ENCODE results near the gene FXYD5. TPM values are rescaled to one million over a fixed set of nuclear protein-coding genes. Genes with fewer than 3 reads are reported as not detected.

FXYD5 gene
- total and polyA plus RNA-seq, 9 of the 15 experiments (the other 6 are each of a cell fraction or from before 2014, with no cell fraction given): 104 to 537 (median 174) TPM

GRCh38 chr19:35165200-35166058, 10.9 kb downstream of the FXYD5 start:
- WGBS (ENCODE audit: insufficient coverage, low coverage, missing lambda C conversion rate): 22% methylated on average over 5 of the region's 5 CpGs
- TF ChIP-seq BCLAF1 (IDR thresholded peaks at IDR 0.05; ENCODE audit: borderline replicate concordance in 1 of 2, control insufficient read depth in 1 of 2, low read depth in 2 of 2, low read length in 1 of 2) (no peak), HDAC1 (IDR thresholded peaks at IDR 0.05) (peak in 1 of 2 experiments; percentile 56; a peak in 2 of 4 replicates), E2F3 (CRISPR knock-in tag; IDR thresholded peaks at IDR 0.05) (peak; percentile 61; the same call in 1 of the 2 replicates), SMARCE1 (IDR thresholded peaks at IDR 0.05) (no peak), ZNF41 (CRISPR knock-in tag; conservative IDR thresholded peaks at IDR 0.05) (peak; percentile 73), CAMTA2 (CRISPR knock-in tag; conservative IDR thresholded peaks at IDR 0.05) (0 out of 2 replicates have a peak, but pooled peaks have one; percentile 47), THAP7 (CRISPR knock-in tag; IDR thresholded peaks at IDR 0.05) (peak; percentile 62; the same call in 1 of the 2 replicates), ARNT (IDR thresholded peaks at IDR 0.05) (0 out of 4 replicates have a peak, but pooled peaks of 1 of the 2 experiments have one; percentile 41), ZNF239 (CRISPR knock-in tag; IDR thresholded peaks at IDR 0.05) (peak; percentile 48; the same call in 1 of the 2 replicates), CHD4 (IDR thresholded peaks at IDR 0.05; ENCODE audit: insufficient read depth, insufficient replicate concordance, low read depth, low read length, poor library complexity, severe bottlenecking) (no peak), ZKSCAN3 (CRISPR knock-in tag; IDR thresholded peaks at IDR 0.05) (peak; percentile 44; the same call in 1 of the 2 replicates), ZKSCAN8 (CRISPR knock-in tag; IDR thresholded peaks at IDR 0.05) (peak; percentile 84), POLR3G (IDR thresholded peaks at IDR 0.05; ENCODE audit: extremely low read depth, insufficient read length, insufficient replicate concordance) (no peak), STAT5B (CRISPR knock-in tag; IDR thresholded peaks at IDR 0.05) (peak; percentile 44; the same call in 1 of the 2 replicates)
- TF ChIP-seq, protein P1, sequence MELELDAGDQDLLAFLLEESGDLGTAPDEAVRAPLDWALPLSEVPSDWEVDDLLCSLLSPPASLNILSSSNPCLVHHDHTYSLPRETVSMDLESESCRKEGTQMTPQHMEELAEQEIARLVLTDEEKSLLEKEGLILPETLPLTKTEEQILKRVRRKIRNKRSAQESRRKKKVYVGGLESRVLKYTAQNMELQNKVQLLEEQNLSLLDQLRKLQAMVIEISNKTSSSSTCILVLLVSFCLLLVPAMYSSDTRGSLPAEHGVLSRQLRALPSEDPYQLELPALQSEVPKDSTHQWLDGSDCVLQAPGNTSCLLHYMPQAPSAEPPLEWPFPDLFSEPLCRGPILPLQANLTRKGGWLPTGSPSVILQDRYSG (tag; conservative IDR thresholded peaks at IDR 0.05; ENCODE audit: low read depth): peak; percentile 98

More at GRCh38 chr19:35165200-35166058, 10.9 kb downstream of the FXYD5 start:
- Histone ChIP-seq H3K36me3 (ENCODE audit: control insufficient read depth, insufficient read depth, low read length) (peaks cover 98% of the 10 kb centered on the region), H3K9ac (ENCODE audit: insufficient read depth in 1 of 2, low read depth in 2 of 2, low read length in 2 of 2) (peak overlapping the region; percentile 58 to 59; a peak in 2 of 4 replicates), H4K20me1 (replicated peaks; ENCODE audit: control insufficient read depth, insufficient read depth, low read length) (no peaks in the 10 kb centered on the region), H2AFZ (ENCODE audit: low read depth, low read length) (no peak overlapping the region), H3K4me1 (replicated peaks in 1 of 2; ENCODE audit: control insufficient read depth in 2 of 2, insufficient read depth in 2 of 2, low read length in 2 of 2) (peaks cover 57 to 67% of the 10 kb centered on the region in 2 experiments), H3K9me1 (ENCODE audit: control insufficient read depth, insufficient read depth, low read length) (no peaks in the 10 kb centered on the region), H3K27ac (ENCODE audit: extremely low read depth, low read depth, low read length) (peak overlapping the region; percentile 77), H3K4me3 (no peak overlapping the region), H3K79me2 (ENCODE audit: control insufficient read depth, insufficient read depth, low read length) (peaks cover 40% of the 10 kb centered on the region), H3K27me3 (ENCODE audit: control insufficient read depth in 2 of 2, insufficient read depth in 2 of 2, low read length in 2 of 2) (no peaks in the 10 kb centered on the region; a peak in 1 of 5 replicates), H3K9me3 (replicated peaks; ENCODE audit: control insufficient read depth, insufficient read depth, low read depth, low read length) (no peaks in the 10 kb centered on the region), H3K4me2 (ENCODE audit: insufficient read depth, low read length) (peak overlapping the region; percentile 64)
- intact Hi-C loops (cut with micrococcal nuclease): loop anchor here (5.0 kb wide), 2 partner anchors 42 to 82 kb away; partner anchors contain the start of gene LSR
- CTCF ChIA-PET (ENCODE audit: low intra/inter-chr PET ratio): interaction anchor here (0.6 kb wide), 1 partner anchor 329 kb away, joined by 3 read pairs; no protein-coding TSS in a partner anchor
- POLR2A ChIA-PET: interaction anchor here (0.6 to 1.1 kb wide), 2 partner anchors 17 to 962 kb away, joined by 3 read pairs; no protein-coding TSS in a partner anchor
- in situ Hi-C loops (cut with MboI): no loop called here
- no TSS peak for BruUV-seq (replicated peaks)
- peak; percentile 3 for ATAC-seq
- FAIRE-seq: no peak
- DNase-seq (ENCODE audit: extremely low read depth in 1 of 4, low spot score in 3 of 4): peak in 1 of 4 experiments; percentile 71
